ENCODE data around the gene ABHD1.

DNA sequence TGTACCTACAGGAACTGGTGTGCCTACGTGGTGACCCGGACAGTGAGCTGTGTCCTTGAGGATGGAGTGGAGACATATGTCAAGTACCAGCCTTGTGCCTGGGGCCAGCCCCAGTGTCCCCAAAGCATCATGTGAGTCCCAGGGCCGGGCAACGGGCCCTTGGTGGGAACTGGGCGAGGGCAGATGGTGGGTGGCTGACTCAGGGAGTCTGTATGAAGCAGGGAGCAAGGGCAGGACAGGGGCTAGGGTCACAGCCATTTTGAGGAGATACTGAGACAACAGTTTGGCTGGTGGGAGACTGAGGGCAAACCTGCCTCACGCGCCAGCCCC is 43.5 kb upstream of the ABHD1 start:
- TF ChIP-seq, protein P1, sequence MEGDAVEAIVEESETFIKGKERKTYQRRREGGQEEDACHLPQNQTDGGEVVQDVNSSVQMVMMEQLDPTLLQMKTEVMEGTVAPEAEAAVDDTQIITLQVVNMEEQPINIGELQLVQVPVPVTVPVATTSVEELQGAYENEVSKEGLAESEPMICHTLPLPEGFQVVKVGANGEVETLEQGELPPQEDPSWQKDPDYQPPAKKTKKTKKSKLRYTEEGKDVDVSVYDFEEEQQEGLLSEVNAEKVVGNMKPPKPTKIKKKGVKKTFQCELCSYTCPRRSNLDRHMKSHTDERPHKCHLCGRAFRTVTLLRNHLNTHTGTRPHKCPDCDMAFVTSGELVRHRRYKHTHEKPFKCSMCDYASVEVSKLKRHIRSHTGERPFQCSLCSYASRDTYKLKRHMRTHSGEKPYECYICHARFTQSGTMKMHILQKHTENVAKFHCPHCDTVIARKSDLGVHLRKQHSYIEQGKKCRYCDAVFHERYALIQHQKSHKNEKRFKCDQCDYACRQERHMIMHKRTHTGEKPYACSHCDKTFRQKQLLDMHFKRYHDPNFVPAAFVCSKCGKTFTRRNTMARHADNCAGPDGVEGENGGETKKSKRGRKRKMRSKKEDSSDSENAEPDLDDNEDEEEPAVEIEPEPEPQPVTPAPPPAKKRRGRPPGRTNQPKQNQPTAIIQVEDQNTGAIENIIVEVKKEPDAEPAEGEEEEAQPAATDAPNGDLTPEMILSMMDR (IDR thresholded peaks at IDR 0.05; ENCODE audit: insufficient read depth, low read depth, low read length) = no peak
- no peak for TF ChIP-seq EZH2 (IDR thresholded peaks at IDR 0.05; ENCODE audit: insufficient read depth, low read length)

Data from astrocyte (in vitro differentiated cells and primary cell).